ENCODE measurements around the gene VEGFD.

- TF ChIP-seq, protein P1, sequence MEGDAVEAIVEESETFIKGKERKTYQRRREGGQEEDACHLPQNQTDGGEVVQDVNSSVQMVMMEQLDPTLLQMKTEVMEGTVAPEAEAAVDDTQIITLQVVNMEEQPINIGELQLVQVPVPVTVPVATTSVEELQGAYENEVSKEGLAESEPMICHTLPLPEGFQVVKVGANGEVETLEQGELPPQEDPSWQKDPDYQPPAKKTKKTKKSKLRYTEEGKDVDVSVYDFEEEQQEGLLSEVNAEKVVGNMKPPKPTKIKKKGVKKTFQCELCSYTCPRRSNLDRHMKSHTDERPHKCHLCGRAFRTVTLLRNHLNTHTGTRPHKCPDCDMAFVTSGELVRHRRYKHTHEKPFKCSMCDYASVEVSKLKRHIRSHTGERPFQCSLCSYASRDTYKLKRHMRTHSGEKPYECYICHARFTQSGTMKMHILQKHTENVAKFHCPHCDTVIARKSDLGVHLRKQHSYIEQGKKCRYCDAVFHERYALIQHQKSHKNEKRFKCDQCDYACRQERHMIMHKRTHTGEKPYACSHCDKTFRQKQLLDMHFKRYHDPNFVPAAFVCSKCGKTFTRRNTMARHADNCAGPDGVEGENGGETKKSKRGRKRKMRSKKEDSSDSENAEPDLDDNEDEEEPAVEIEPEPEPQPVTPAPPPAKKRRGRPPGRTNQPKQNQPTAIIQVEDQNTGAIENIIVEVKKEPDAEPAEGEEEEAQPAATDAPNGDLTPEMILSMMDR (IDR thresholded peaks at IDR 0.05) = no peak
- TF ChIP-seq POLR2A (IDR thresholded peaks at IDR 0.05) = no peak
Observed at GRCh38 chrX:15359701-15360100, 24.5 kb downstream of the VEGFD start.

Measured in thyroid gland (tissue), 4 donors.